Smooth muscle cell (in vitro differentiated cells): Measurements from ENCODE around the gene ZP1. TPM values are rescaled to one million over a fixed set of nuclear protein-coding genes. Genes with fewer than 3 reads are reported as not detected.

Experiments
- DNase-seq: peaks from one replicate; lab custom pipeline; 2025; ENCODE audit not compliant: unreplicated experiment; lab: John Stamatoyannopoulos, UW
- H2AFZ ChIP-seq: fragments of 200-600 bp; sonication (generic); 2 replicates; pipeline ENCODE4 v1.6.0; 2016; ENCODE audit warnings: antibody characterized with exemption, low read depth, mild to moderate bottlenecking
- H3F3A ChIP-seq: fragments of 200-600 bp; sonication (generic); 2 replicates; pipeline ENCODE4 v1.6.0; 2017; ENCODE audit warnings: antibody characterized with exemption, low read depth
- H3K27ac ChIP-seq: fragments of 200-600 bp; sonication (generic); 2 replicates; pipeline ENCODE4 v1.5.1; 2016; ENCODE audit warnings: low read depth, mild to moderate bottlenecking
- H3K27me3 ChIP-seq: fragments of 200-600 bp; sonication (generic); 2 replicates; pipeline ENCODE4 v1.6.1; 2016; ENCODE audit warnings: low read depth, mild to moderate bottlenecking
- H3K36me3 ChIP-seq: fragments of 200-600 bp; sonication (generic); 2 replicates; pipeline ENCODE4 v1.5.1; 2016; ENCODE audit warnings: low read depth
- H3K4me1 ChIP-seq: fragments of 200-600 bp; sonication (generic); 2 replicates; pipeline ENCODE4 v1.5.1; 2016; ENCODE audit warnings: low read depth
- H3K4me2 ChIP-seq: fragments of 200-600 bp; sonication (generic); 2 replicates; pipeline ENCODE4 v1.6.0; 2016; ENCODE audit warnings: mild to moderate bottlenecking
- H3K4me3 ChIP-seq: fragments of 200-600 bp; sonication (generic); 2 replicates; pipeline ENCODE4 v1.5.1; 2016; ENCODE audit warnings: mild to moderate bottlenecking
- H3K79me2 ChIP-seq: fragments of 200-600 bp; sonication (generic); 2 replicates; pipeline ENCODE4 v1.6.0; 2016; ENCODE audit warnings: low read depth, mild to moderate bottlenecking
- H3K9ac ChIP-seq: fragments of 200-600 bp; sonication (generic); 2 replicates; pipeline ENCODE4 v1.6.0; 2016; ENCODE audit warnings: low read depth
- H3K9me3 ChIP-seq: fragments of 200-600 bp; sonication (generic); replicated peaks from 2 replicates; pipeline ENCODE4 v1.5.1; 2016; ENCODE audit warnings: low read depth
- H4K20me1 ChIP-seq: fragments of 200-600 bp; sonication (generic); 2 replicates; pipeline ENCODE4 v1.6.0; 2016; ENCODE audit warnings: low read depth
- CTCF ChIP-seq: fragments of 200-600 bp; sonication (generic); IDR thresholded peaks from 2 replicates; pipeline ENCODE4 v1.5.1; 2017; ENCODE audit warnings: borderline replicate concordance, mild to moderate bottlenecking, antibody characterized with exemption; ENCODE audit not compliant: insufficient read depth, poor library complexity, severe bottlenecking
- WGBS: methylation state at CpG from one replicate; pipeline ENCODE4 v1.1.7; 2016; ENCODE audit warnings: low lambda C conversion rate; 5-methylcytosine and 5-hydroxymethylcytosine counted together
- polyA plus RNA-seq: library from polyadenylated mRNA; unstranded; fragments of >200 nt; fragmentation: Nextera tagmentation; extraction: Ambion mirVana; gene quantifications from 2 replicates; pipeline ENCODE4 v1.2.1, GENCODE V29; 2016
- total RNA-seq: library from RNA; depleted of rRNA; stranded (reverse); fragments of >200 nt; gene quantifications from 2 replicates; pipeline ENCODE4 v1.2.3, GENCODE V29; 2014

ZP1 gene
- total and polyA plus RNA-seq, 2 experiments from 2014 or later: 0.94 to 2.9 TPM

- H3K4me3 ChIP-seq: no peak overlapping the region
- no peaks in the 10 kb centered on the region for H3K79me2 ChIP-seq
- no peaks in the 10 kb centered on the region for H3K27me3 ChIP-seq
- DNase-seq: no peak
- no peak for TF ChIP-seq CTCF
- H3K9me3 ChIP-seq: no peaks in the 10 kb centered on the region
- H3K36me3 ChIP-seq: no peaks in the 10 kb centered on the region
- H3K4me2 ChIP-seq: no peak overlapping the region
- no peak overlapping the region for H3K27ac ChIP-seq
- no peaks in the 10 kb centered on the region for H3K4me1 ChIP-seq
- WGBS: 95% methylated on average over 5 of the region's 5 CpGs
- H3F3A ChIP-seq: no peaks in the 10 kb centered on the region
- H2AFZ ChIP-seq: no peak overlapping the region
- no peak overlapping the region for H3K9ac ChIP-seq
- H4K20me1 ChIP-seq: no peaks in the 10 kb centered on the region
Observed at GRCh38 chr11:60825118-60825517, 42.2 kb upstream of the ZP1 start.

GRCh38 chr11:60825790-60826189, 41.6 kb upstream of the ZP1 start:
- no peaks in the 10 kb centered on the region for H4K20me1 ChIP-seq
- no peaks in the 10 kb centered on the region for H3K27me3 ChIP-seq
- no peak overlapping the region for H3K4me3 ChIP-seq
- H3K9ac ChIP-seq: no peak overlapping the region
- no peaks in the 10 kb centered on the region for H3F3A ChIP-seq
- no peak overlapping the region for H3K4me2 ChIP-seq
- 71% methylated on average over 6 of the region's 6 CpGs for WGBS
- no peaks in the 10 kb centered on the region for H3K79me2 ChIP-seq
- H3K4me1 ChIP-seq: no peaks in the 10 kb centered on the region
- no peaks in the 10 kb centered on the region for H3K36me3 ChIP-seq
- no peak for DNase-seq
- no peak overlapping the region for H2AFZ ChIP-seq
- H3K9me3 ChIP-seq: no peaks in the 10 kb centered on the region
- no peak for TF ChIP-seq CTCF
- no peak overlapping the region for H3K27ac ChIP-seq

GRCh38 chr11:60830478-60831142, 36.7 kb upstream of the ZP1 start:
- no peaks in the 10 kb centered on the region for H3K36me3 ChIP-seq
- no peak overlapping the region for H2AFZ ChIP-seq
- H3K9me3 ChIP-seq: no peaks in the 10 kb centered on the region
- no peak overlapping the region for H3K9ac ChIP-seq
- peaks cover 20% of the 10 kb centered on the region for H3K27me3 ChIP-seq
- DNase-seq: no peak
- 49% methylated on average over 10 of the region's 10 CpGs for WGBS
- no peaks in the 10 kb centered on the region for H3K4me1 ChIP-seq
- no peak for TF ChIP-seq CTCF
- no peaks in the 10 kb centered on the region for H3K79me2 ChIP-seq
- no peaks in the 10 kb centered on the region for H4K20me1 ChIP-seq
- H3K27ac ChIP-seq: no peak overlapping the region
- no peak overlapping the region for H3K4me3 ChIP-seq
- no peak overlapping the region for H3K4me2 ChIP-seq
- no peaks in the 10 kb centered on the region for H3F3A ChIP-seq

GRCh38 chr11:60831143-60831500, 36.2 kb upstream of the ZP1 start:
- WGBS: 22% methylated on average over 8 of the region's 8 CpGs
- no peak overlapping the region for H3K27ac ChIP-seq
- no peak overlapping the region for H3K4me2 ChIP-seq

More at GRCh38 chr11:60831143-60831500, 36.2 kb upstream of the ZP1 start:
- no peaks in the 10 kb centered on the region for H3K4me1 ChIP-seq
- H4K20me1 ChIP-seq: no peaks in the 10 kb centered on the region
- H3F3A ChIP-seq: no peaks in the 10 kb centered on the region
- no peaks in the 10 kb centered on the region for H3K9me3 ChIP-seq
- no peaks in the 10 kb centered on the region for H3K36me3 ChIP-seq
- TF ChIP-seq CTCF: peak; percentile 84
- no peaks in the 10 kb centered on the region for H3K79me2 ChIP-seq
- peak; percentile 29 for DNase-seq
- no peak overlapping the region for H3K9ac ChIP-seq
- H2AFZ ChIP-seq: no peak overlapping the region
- no peak overlapping the region for H3K4me3 ChIP-seq
- peaks cover 20% of the 10 kb centered on the region for H3K27me3 ChIP-seq
